Ovary (tissue), 9 donors: ENCODE results near the gene CPEB2. TPM values are rescaled to one million over a fixed set of nuclear protein-coding genes. Genes with fewer than 3 reads are reported as not detected.

Source experiments
- DNase-seq, 5 donors: peaks; one replicate each; pipeline ENCODE4 v3.0.0-alpha.2; 2019 to 2020
- H3K27ac ChIP-seq, 2 donors: fragments of 200-600 bp; one replicate each; pipeline versions ENCODE4 v1.5.1 to v1.8.0; 2019 to 2022
- H3K27me3 ChIP-seq: fragments of 200-600 bp; one replicate; pipeline ENCODE4 v1.8.0; 2022
- H3K36me3 ChIP-seq: fragments of 200-600 bp; sonication (generic); one replicate; pipeline ENCODE4 v1.5.1; 2019
- H3K4me1 ChIP-seq: one replicate; pipeline ENCODE4 v1.8.1; 2013; ENCODE audit warnings: mild to moderate bottlenecking, moderate library complexity; ENCODE audit not compliant: insufficient read depth
- H3K4me3 ChIP-seq: fragments of 200-600 bp; sonication (generic); one replicate; pipeline ENCODE4 v1.5.1; 2017
- H3K9me3 ChIP-seq, 2 donors: fragments of 200-600 bp in 1 of 2; sonication (generic) in 1 of 2; one replicate each; pipeline versions ENCODE4 v1.5.1 to v1.8.1; 2013 to 2019; ENCODE audit warnings: mild to moderate bottlenecking in 1 of 2, moderate library complexity in 1 of 2
- CTCF ChIP-seq, 3 donors: fragments of 450-650 bp in 2 of 3; fragments of 200-600 bp in 1 of 3; IDR thresholded peaks; one replicate each; pipeline versions ENCODE4 v1.5.1 to v1.8.0; 2016 to 2022; ENCODE audit warnings: antibody characterized with exemption in 3 of 3, mild to moderate bottlenecking in 1 of 3
- EP300 ChIP-seq: sonication (generic); formaldehyde crosslinking; IDR thresholded peaks from one replicate; pipeline ENCODE4 v1.6.1; 2017; ENCODE audit warnings: antibody characterized with exemption
- POLR2A ChIP-seq: fragments of 450-650 bp; IDR thresholded peaks from one replicate; pipeline ENCODE4 v1.6.1; 2017; ENCODE audit warnings: antibody characterized with exemption, mild to moderate bottlenecking, moderate library complexity
- WGBS, 3 donors: extraction: QIAGEN DNeasy Blood & Tissue Kit in 1 of 3; methylation state at CpG; one replicate each; pipeline versions ENCODE4 v1.1.5 to v1.1.7; 2013 to 2017; 5-methylcytosine and 5-hydroxymethylcytosine counted together
- intact Hi-C, 4 donors: fragments of 100-400 bp; cut with DNase I; formaldehyde crosslinking; loops; one replicate each; pipeline versions ENCODE4 v1.11.0 to v1.15.1; 2022 to 2023
- polyA plus RNA-seq, 2 donors: library from polyadenylated mRNA; stranded (reverse); fragments of 200-250 nt in 1 of 2; fragments of 350-450 nt in 1 of 2; fragmentation: Illumina TruSeq in 1 of 2; extraction: RNeasy Lipid Tissue Mini Kit (QIAGEN cat#74804) in 1 of 2; gene quantifications; one replicate each; pipeline ENCODE4 v1.2.3, GENCODE V29; 2013 to 2014
- total RNA-seq, 7 donors: library from RNA; depleted of rRNA in 2 of 7; stranded (reverse); fragments of >200 nt in 2 of 7; fragmentation: NEBNext Ultra II Directional in 3 of 7; extraction: Animal tissue kit (Norgen Biotek cat#: 25700) in 3 of 7; gene quantifications; one replicate each; pipeline versions ENCODE4 v1.1.0 to v1.2.4, GENCODE V29; 2016 to 2023
- donor health status: DM: no; HTN: no; CAD: no; lungs with moderate emphysema.
- donor health status: DM: no; HTN: no; CAD: no.
- donor health status: Bipolar disorder and iron deficiency.
- donor health status: DM: yes; HTN: yes; CAD: no.
- donor health status: DM: no; HTN: no; CAD: no.
- donor health status: DM: yes; HTN: yes; CAD: no.

The CPEB2 gene
- total and polyA plus RNA-seq, 9 donors, result 4.4 to 18.6 (median 14.5) TPM

DNA sequence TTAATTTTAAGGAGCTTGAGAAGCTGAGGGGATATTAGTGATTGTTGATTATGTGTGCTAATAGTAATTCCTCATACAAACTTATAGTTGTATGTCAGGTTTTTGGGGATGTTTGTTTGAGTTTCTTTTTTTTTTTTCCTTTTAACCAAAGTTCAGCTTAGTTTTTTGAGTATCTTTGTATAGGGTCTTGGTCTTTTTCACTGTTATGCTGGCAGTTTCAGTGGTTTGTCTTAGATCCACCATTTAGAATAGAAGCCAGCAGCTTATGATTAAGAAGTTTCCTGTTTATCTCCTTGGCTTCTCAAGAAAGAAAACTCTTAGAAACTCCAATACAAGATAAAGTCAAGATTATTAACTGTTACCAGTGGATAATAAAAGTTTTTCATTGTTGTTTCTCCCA lies 16.1 kb downstream of the CPEB2 start:
- TF ChIP-seq EP300 (no peak), CTCF (IDR thresholded peaks at IDR 0.05) (no peak), POLR2A (no peak)
- DNase-seq, result no peak
- intact Hi-C loops, result no loop called here
- Histone ChIP-seq H3K9me3 (no peaks in the 10 kb centered on the region), H3K27me3 (no peaks in the 10 kb centered on the region), H3K36me3 (no peaks in the 10 kb centered on the region), H3K4me3 (no peak overlapping the region), H3K27ac (no peak overlapping the region), H3K4me1 (peaks cover 4% of the 10 kb centered on the region)

- Histone ChIP-seq H3K4me3 (no peak overlapping the region), H3K36me3 (no peaks in the 10 kb centered on the region), H3K4me1 (peaks cover 4% of the 10 kb centered on the region), H3K27me3 (no peaks in the 10 kb centered on the region), H3K27ac (no peak overlapping the region), H3K9me3 (no peaks in the 10 kb centered on the region)
- 92 to 94% (median 92%) methylated on average over 7 of the region's 7 CpGs for WGBS, 3 donors
- TF ChIP-seq EP300 (no peak), CTCF (IDR thresholded peaks at IDR 0.05) (no peak), POLR2A (no peak)
- intact Hi-C loops, result no loop called here
- DNase-seq, result no peak
Measured at GRCh38 chr4:15020502-15021286, 18.4 kb downstream of the CPEB2 start.

- Histone ChIP-seq H3K9me3 (no peaks in the 10 kb centered on the region), H3K27me3 (no peaks in the 10 kb centered on the region), H3K4me1 (peaks cover 4% of the 10 kb centered on the region), H3K4me3 (no peak overlapping the region), H3K36me3 (no peaks in the 10 kb centered on the region), H3K27ac (no peak overlapping the region)
- 43 to 68% (median 67%) methylated on average over 2 of the region's 2 CpGs for WGBS, 3 donors
- TF ChIP-seq CTCF (IDR thresholded peaks at IDR 0.05), result no peak
- TF ChIP-seq POLR2A, result no peak
- no peak for TF ChIP-seq EP300
- intact Hi-C loops, result no loop called here
- DNase-seq, result no peak
Measured at GRCh38 chr4:15021311-15021710, 19.0 kb downstream of the CPEB2 start.

DNA sequence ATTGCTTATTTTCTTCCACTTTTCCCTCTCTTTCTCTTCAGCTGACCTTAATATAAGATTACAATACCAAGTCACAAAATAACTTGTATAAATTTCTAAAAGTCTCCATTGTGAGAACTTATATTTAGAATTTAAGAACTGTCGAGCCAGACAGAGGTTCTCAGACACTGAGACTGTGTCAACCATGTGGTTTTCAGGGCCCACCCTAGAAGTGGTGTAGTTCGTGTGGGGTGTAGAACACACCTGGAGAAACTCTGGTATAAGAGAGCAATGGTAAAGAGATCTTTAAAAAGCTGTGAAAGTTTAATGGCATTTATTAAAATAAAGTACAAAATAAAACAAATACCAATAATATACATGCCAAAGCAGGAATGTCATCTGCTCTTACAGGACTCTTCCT lies 19.7 kb downstream of the CPEB2 start:
- intact Hi-C loops, result no loop called here
- H3K27me3 ChIP-seq, result no peaks in the 10 kb centered on the region
- H3K36me3 ChIP-seq, result no peaks in the 10 kb centered on the region
- H3K9me3 ChIP-seq, result no peaks in the 10 kb centered on the region
- H3K27ac ChIP-seq, result no peak overlapping the region
- TF ChIP-seq POLR2A, result no peak
- no peak for TF ChIP-seq CTCF (IDR thresholded peaks at IDR 0.05)
- TF ChIP-seq EP300, result no peak
- DNase-seq, result no peak
- peaks cover 4% of the 10 kb centered on the region for H3K4me1 ChIP-seq
- H3K4me3 ChIP-seq, result no peak overlapping the region
- WGBS, 3 donors, result 81 to 88% (median 84%) methylated on average over 2 of the region's 2 CpGs
